Measurements from ENCODE around the gene BRINP2.
A peak's percentile ranks its signal among the peaks of the same experiment; 100 is the strongest.
"Not testable (repeated sequence)": the region's sequence is repeated elsewhere in the genome, so short reads cannot be mapped to it uniquely, and the experiment has no call there.

The BRINP2 gene

DNA sequence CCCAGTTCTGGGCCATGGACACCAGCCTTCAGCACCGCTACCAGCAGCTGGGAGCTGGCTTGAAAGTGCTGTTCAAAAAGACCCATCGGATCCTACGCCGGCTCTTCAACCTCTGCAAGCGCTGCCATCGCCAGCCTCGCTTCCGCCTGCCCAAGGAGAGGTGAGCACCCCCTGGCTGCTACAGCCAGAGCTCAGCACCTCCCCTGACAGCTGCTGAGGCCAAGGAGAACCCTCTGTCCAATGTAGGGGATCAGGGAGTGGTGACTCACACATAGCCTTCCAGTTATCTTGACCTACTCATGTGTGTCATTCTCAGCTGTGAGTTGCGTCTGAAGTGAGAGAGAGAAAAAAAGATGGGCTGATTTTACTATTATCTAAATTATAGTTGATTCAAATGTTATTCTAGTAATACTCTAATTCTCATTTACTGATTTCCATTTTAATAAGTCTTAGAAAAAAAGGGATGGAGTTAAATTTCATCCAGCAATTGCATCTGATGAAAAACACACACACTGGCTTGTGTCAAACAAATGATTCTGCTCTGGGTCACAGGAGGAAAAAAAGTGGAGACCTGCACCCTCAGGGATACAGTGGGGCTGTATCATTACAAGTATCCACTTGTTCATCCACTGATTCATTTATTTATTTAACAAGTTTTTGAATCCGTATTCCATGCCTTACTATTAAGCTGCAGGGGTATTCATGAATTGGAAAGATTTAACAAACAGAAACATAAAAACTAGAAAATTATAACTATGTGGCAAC lies 108.0 kb downstream of the BRINP2 start:
- no peak for DNase-seq

DNA sequence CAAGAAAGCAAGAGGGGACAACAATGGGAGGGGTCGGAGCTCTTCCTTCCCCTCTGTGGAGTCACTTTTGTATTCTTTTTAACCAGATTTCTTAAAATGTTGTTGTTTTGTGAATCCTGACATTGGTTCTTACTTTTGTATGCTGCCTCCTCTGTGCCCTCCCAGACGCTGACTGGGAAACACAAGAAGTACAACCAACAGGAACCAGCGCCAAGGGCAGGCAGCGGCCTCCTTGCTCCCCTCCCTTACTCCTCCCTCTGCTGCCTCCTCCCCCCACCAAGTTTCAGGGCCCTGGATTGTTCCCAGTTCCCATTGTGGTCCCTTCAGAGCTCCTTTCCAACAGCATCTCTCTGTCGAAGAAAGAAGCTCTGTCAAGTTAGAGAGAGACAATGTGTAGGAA lies 111.1 kb downstream of the BRINP2 start:
- no peak for DNase-seq

DNA sequence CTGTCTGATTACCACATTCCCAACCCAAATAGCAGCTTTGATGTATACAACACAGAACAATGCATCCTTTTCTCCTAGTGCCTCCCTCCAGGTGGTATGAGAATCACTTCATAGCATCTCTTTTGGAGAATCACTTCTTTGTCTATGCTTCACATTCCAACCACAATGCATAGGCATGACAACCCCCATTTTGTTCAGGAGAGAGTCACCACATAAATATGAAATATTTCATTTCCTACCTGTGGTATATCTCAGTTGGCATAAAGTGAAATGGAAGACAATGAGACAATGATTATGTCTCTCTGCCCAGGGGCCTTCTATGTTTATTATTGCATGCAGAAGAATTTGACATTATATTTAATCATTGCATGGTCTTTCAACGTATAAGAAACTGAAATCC lies 112.2 kb downstream of the BRINP2 start:
- DNase-seq, result no peak

DNA sequence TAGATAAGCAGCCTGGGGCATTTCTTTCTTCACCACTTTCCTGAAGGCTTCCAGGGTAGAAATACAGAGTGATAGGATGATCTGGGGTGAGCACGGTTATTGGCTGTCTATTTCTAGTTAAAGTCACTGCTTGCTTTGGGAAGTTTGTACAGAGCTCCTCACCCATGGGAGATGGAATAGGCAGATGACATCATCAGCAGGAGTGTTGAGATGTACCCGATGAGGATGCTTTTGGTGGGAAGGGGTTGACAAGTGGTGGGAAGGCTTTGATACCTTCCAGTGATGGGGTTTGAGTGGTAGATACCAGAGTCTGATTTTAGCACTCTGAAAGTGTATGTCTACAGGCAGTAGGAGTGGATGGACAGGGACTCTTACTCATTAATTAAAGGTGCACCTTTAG lies 112.6 kb downstream of the BRINP2 start:
- DNase-seq, result no peak

DNA sequence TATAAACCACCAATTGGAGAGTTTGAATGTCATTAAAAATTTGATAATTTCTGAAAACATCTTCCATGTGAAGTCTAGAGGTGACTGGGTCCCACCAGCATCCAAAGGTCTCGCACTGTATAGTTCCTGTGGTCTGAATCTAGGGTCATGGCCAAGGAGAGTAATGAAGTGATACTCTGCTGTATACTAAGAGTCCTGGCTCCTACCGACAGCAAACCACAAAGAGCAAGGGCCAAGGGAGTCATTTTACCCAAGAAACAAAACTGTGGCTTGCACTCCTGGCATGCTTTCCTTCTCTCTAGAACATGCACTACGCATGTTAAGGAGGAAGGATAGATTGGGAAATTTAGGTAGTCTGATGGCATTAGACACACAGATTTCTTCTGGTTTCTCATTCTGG lies 115.6 kb downstream of the BRINP2 start:
- no peak for DNase-seq

DNA sequence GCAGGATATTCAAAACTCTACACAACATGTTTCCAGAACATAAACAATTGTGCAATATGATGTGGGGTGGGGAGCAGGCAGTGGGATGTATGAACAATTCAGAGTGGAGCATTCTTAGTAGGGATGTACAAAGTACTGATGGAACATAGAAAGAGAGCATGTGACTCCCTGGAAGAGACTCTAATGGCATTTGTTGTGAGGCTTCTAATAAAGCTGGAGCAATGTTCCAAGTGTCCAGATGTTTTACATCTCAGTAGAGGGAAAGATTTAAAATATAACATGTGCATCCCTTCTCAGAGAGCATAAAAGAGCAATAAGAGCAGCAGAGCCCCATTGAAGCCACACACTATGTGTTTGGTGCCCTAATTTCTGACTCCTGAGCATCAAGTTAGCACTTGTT lies 116.5 kb downstream of the BRINP2 start:
- no peak for DNase-seq

DNA sequence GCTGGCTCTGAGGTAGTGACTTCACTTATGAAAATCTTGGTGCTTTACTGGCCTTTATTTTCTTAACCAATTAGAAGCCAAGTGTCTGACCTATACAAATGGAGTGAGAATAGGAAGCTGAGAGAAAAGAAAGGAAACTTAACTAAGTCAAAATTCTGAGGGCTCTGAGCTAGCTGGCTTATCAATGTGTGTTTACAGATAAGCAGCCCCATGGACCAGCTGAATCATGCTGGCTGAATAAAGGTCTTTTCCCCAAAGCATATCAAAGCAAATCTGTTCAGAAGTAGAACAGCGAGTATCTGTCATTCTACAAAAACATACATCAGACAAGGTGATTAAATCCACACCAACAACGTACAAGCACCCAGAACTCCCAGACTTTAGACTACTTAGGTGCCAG lies 117.2 kb downstream of the BRINP2 start:
- DNase-seq, result no peak

DNA sequence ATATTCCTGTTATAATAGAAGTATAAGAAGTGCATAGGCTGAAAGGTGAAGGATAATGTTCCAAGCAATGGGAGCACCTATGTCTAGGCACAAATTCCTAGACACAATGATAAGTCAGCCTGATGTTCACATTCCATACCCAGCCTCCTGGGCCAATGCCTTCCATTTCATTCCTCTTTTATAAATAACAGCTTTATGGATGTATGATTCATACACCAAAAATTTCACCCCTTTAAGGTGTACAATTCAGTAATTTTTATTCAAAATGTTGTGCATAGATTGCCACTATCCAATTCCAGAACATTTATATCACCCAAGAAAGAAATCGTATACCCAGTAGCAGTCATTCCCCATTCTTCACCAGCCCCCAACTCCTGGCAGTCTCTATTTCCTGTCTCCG lies 118.8 kb downstream of the BRINP2 start:
- DNase-seq, result no peak

DNA sequence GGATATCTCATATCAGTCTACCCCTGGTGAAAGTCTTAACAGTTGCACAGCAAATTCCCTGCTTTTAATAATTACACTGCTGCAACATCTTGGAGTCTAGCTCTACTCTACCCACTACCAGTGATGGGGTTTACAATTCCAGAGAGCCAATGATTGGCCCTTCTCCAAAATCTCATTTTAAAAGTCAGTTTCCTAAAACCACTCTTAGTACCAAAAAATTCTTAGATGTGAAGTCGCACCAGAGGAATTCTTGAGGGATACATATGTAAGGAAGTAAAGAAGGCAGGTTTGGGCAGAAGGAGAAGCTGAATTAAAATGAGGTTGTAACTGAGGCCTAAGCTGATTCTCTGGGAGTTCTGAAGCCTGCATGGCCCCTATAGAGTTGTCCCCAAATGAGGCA lies 129.7 kb downstream of the BRINP2 start:
- DNase-seq, result no peak

DNA sequence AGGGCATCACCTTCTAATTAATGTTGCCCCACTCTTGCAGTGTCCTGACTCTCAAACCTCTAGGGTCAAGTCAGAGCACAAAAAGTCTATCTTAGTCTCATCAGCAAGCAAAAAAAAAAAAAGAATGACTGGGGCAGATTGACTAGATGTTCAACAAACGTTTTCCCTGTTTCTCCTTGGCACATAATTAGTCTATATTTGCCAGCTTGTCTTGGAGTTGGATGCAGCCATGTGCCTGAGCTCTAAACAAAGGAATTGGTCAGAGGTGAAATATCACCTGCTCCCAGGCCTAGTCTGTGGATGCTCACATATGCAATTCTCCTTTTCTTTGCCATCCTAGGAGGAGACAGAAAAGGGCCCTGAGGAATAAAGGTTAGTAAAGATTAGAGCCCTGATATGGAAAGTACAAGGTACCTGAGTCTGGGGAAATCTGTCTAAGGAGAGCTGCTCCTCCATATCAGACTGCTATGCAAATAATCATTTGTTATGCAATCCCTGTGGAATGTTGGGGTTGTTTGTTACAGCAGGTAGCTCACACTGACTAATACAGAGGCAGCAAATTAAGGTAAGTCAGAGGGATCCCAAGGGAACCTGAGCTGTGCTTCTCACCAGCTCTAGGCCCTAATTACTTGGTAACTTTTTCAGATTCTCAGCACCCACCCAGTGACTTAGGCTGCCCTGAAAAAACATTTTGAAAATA lies 130.8 kb downstream of the BRINP2 start:
- DNase-seq, result no peak

DNA sequence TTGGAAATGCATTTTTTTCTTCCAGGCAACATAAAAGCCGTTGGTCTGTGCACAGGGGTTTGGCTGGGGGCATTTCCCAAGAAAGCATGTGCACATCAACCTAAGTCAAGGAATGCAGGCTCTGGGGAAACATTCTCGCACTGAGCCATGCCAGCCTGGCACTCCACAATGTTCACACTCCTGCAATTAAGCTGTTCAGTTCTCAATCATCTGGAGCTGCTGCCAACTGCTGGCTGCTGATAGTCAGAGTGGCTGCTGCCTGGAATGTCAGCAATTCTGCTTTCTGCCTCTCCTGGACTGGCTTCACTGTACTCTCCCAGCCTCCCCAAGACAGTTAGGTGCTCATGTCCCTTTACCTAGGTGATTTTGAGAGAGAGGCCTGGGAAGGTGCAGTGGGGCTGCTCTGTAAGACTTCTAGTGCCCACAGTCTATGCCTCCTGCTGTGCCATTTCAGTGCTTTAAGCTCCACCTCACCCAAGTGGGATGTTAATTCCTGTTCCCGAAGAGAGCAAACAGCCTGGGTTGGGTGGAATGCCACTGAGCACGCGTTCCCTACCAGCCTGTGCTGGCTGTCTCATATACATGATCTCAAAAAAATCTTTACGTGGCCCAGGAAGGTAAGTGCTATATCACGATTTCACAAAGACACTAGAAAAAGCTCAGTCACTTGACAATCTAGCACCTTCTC lies 131.7 kb downstream of the BRINP2 start:
- peak; percentile 22 for DNase-seq

DNA sequence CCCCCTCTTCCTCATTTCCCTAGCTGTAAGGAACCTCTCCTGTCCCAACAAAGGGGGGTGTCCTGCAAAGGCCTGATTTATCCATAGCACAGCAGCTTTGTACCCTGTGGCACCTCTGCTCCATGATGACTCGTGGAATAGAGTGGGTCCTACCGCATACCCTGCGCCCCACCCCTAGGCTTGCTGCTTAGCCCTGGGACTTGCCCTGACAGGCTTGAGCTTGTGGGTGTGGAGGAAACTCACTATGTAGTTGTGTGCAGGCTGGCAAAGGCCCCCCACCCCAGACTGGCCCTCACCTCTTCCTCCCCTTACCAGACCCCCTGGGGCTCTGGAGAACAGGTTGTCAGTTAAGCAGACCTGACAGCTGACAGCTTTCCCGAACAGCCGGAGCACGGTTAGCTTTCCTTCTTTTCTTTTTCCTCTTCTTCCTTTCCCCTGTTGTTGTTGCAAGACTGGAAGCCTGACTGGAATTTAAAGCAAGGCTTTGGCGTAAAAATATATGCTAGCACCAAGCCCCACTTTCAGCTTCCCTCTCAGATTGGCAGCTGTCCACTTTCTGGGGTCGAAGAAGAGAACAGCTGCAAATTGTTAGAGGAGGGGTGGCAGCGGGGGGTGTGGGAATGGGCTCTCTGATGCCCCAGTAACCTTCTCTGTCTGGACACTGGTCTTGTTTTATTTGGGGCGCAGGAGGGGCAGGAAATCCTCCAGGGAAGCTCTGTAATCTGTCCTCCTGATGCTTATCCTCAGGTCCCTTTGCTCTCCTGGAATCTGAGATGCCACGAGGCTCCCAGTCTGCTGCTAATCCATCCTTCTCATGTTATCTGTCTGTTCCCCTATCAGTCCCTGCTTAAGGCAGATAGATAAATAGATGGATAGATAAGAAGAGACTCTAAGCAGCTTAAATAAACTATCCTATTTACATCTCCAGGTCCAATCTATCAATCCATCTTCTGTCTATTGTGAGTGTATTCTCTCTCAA lies 134.6 kb downstream of the BRINP2 start:
- DNase-seq, result no peak

DNA sequence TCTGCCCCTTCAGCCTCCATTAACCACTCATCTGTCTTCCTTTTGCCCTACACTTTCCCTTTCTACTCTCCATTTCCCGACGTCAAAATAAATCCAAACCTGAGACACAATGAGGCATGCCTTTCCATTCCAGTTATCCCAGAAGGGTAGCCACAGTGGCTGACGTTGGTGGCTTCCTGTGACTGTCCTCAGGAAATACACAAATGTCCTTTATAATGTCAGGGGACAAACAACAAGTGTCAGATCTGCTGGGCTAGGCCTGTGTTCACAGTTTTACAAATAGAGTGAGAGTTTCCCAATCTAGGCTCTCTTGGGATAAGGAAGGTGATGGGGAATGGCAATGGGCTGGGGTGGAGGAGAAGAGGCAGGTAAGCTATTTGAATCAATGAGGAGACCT lies 135.3 kb downstream of the BRINP2 start:
- no peak for DNase-seq

DNA sequence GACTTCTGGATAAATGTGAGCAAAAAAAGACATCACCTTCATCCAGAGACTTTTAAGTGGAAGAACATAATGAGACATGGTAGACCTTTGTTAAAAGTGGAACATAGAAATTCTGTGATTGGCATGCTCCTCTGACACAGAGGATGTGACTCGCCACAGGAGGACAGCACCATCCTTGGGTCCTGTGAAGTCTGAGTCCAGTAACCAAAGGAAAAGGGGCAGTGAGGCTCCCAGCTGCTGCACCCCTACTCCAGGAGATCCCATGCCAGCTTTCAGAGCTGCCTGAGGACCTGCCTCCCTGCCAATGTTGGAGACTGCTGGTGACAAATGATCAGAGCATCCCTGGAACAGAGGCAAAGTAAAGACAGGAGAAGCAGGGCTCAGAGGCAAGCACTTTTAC lies 136.2 kb downstream of the BRINP2 start:
- DNase-seq, result no peak

DNA sequence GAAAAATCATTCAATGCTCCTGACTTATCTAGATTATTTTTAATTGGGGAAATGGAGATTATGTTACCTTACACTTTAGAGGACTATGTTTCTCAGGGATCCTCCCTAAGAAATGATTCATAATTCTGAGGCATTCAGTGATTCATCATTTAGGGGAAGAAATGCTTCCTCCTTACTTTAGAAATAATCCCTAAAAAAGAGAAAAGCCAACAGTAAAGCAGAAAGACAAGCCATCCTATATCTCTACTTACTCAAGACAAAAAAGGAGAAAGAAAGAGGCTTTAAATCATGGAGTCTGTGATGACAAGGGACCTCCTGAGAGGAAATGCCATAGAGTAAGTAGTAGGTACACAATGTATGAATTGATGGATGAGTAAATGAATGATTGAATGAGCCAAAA lies 137.0 kb downstream of the BRINP2 start:
- DNase-seq, result no peak

DNA sequence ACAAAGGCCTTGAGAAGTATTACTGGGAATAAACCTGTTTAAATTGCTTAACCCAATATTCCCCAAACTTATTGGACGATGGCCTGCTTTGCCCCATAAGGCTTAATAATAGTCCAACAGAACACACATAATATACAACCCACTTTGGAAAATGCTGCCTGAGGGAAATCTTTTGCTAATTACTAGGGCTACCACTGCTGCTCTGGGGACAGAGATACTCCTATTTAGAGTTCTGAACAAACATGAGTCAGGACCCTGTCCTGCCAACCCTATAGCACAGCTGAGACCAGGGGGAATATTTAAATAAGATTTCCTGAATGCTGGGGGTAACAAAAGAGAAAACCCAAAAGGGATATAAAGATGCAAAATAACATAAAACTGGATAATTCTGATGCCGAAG lies 139.1 kb downstream of the BRINP2 start:
- DNase-seq, result no peak

DNA sequence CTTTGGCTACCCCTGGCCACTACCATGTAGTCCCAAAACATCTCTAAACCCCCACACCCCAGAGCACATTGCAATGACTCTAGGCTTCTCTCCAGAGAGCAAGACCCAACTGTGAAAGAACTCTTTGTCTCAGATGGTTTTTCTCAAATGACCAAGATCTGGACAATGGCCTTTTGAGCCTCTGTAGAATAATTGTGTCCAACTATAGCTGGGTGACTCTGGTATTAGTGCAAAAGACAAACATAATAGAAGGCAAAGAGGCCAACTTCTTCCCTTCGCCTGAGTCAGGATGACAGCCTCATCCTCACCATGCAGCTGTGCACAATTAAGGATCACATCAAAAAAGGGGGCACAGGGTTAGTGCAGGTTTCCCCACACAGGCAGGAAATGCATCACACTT lies 139.6 kb downstream of the BRINP2 start:
- DNase-seq, result no peak

DNA sequence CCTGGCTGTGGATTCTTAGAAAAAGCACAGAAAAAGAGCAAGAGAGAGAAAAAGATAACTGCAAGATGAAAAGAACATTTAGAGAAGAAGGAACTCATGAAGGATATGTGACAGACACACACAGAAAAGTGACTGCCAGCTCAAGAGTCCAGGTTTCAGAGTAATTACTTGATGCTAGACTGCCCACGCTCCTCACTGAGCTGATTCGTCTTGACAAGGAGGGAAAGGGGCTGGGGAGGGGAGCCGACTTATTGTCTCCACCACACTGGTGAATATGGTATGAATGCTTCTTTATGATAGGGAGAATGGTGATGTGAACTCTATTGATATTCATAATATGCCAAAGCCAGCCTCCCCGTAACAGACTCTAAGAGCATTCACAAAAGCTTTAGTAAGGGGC lies 140.4 kb downstream of the BRINP2 start:
- no peak for DNase-seq

DNA sequence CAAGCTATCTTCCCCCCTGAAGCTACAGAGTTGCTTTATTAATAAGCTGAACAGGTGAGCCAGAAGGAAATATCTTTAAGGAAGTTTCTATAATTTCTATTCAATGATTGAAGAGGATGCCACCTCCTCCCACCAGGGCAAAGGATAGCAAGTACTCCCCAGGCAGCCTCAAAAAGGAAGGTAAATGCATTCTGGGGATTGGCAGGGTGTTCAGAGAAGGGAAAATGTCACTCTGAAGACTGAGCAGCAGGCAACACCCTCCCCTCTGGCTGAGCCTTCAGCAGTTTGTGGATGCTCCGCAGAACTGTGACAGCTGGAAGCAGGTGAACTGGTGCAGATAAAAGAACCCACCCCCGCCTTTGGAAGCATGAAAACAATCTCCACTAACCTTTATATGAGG lies 140.8 kb downstream of the BRINP2 start:
- no peak for DNase-seq

DNA sequence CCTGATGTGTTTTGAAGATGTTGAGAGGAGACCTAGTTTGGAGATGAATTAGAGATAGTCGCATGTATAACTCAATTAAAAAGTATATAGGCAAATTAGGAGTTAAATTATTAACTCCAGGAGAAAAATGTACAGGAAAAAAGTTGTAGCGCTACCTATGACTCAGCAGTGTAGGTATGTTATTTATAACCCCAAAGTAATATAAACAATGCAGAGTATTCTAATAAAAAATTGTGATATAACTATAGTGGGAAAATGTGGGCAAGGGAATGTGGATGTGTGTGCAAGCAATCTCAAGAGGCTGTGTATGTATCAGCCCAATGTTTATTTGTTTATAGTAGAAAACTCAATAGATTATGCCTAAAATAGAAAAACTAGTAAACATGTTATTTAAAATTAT lies 144.5 kb downstream of the BRINP2 start:
- no peak for DNase-seq

DNA sequence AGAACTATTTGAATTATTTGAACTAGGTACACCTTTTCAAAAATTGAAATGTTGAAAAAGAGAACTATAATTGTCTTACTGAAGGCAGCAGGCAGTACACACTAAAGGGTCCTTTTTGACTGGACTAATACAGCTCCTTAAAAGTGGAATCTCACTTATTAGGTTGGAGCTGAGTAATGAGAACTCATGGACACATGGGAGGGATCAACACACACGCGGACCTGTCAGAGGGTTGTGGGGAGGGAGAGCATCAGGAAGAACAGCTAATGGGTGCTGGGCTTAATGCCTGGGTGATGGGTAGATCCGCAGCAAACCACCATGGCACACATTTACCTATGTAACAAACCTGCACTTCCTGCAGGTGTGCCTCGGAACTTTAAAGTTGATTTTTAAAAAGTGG lies 145.0 kb downstream of the BRINP2 start:
- DNase-seq, result no peak

DNA sequence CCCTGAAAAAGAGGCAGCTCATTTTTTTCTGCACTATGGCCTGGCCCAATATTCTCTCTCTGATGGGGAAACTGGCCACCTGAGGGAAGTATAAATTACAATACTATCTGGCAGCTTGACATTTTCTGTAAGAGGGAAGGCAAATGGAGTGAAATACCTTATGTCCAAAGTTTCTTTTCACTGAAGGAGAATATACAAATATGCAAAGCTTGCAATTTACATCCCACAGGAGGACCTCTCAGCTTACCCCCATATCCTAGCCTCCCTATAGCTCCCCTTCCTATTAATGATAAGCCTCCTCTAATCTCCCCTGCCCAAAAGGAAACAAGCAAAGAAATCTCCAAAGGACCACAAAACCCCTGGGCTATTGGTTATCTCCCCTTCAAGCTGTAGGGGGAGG lies 150.7 kb downstream of the BRINP2 start:
- not testable (repeated sequence) for DNase-seq

DNA sequence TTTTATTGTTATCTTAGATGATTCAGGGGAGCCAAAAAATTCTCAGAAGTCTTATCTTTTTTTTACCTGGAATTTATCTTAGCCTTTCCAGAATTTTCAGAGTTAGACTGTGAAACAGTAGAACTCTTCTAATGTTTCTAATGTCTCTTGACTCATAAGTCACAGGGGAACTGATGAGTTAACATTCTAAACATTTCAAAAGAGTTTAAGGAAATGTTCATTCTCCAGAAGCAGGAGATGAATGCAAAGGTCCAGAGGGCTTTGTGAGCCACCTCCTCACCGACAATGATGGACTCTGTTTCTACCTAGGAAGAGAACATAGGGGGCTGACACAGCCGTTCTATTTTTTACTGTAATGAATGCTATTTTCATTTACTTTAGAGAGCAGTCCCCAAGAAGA lies 157.5 kb downstream of the BRINP2 start:
- DNase-seq, result no peak

Data from NCI-H1092 treated with DMSO at 0.1 percent for 48 hours (cell line).